GM15510 (cell line): ENCODE data around the gene TXN2.
A peak's percentile ranks its signal among the peaks of the same experiment; 100 is the strongest.

ENCODE experiments used
- POLR2A ChIP-seq: IDR thresholded peaks from 3 replicates; pipeline ENCODE4 v1.6.1; 2011; ENCODE audit warnings: borderline replicate concordance; ENCODE audit not compliant: insufficient read length; ENCODE audit errors: extremely low read depth

The TXN2 gene

DNA sequence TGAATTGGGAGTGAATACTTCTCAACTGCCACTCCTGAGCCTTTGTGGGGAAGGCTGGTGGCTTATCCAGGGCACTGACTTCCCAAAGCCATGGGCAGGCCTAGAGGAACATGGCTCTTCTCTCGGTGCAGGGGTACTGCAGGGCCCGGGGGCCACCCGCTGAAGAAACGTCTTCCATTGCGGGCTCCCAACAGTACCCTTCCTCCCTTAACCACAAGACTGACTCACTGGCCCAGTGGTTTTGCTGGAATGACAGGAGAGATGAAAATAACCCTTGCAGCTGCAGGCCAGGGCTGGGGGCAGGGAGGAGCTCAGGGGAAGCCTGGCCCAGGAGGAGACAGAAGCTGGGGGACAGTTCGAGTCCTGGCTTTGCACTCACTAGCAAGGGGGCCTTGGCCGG is 13.5 kb downstream of the TXN2 start:
- no peak for TF ChIP-seq POLR2A

GRCh38 chr22:36467042-36467810 is 14.2 kb downstream of the TXN2 start:
- no peak for TF ChIP-seq POLR2A

DNA sequence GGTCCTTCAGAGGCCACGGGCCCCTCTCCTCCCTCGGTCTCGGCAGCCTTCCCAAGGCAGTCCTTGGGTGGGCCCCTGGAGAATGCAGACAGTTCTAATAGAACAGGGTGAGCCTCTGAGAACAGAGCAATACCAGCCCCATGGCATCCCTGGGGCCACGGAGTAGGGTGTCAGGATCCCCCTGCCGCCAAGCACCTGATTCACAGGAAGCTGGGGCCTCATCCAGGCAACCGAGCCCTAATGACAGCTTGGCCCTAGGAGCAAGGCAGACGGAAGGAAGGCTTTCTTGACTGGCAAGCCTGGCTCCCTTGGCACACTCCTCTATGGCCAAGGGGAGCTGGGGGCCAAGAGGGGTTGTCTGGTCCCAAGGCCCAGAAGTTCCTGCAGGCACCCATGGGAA is 15.2 kb downstream of the TXN2 start:
- TF ChIP-seq POLR2A, result no peak

DNA sequence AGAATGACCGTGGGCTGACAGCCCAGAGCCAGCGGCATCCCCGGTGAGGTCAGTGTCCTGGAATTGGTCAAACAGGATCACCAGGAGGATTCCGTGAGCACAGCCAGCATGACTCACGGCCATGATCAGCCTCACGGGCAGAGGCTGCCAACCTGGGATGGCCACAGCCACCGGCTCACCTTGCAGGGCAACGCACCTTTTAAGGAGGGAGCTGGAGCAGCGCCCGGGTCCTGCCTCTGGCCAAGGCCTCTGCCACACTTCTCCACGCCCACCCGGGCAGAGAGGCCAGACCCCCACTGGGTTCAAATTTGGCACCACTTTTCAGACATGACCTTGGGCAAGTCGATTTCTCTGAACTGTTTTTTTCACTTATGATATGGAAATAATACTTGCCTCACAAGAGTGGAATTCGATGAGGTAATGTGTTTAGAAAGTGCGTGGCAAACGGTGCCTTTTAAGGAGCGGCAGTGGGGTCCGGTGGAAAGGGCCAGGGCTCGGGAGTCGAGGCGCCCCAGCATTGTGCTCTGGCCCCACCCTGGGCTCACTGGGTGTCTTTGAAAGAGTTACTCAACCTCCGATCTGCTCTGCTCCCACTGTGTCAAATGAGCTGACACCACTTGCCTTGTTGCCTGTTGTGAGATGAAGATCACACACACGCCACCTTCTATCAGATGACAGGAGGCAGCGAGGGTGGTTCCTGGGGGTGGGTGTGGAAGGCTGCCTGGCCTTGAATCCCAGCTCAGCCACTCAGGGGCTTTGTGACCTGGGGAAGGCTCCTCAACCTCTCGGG is 16.0 kb downstream of the TXN2 start:
- TF ChIP-seq POLR2A, result no peak

DNA sequence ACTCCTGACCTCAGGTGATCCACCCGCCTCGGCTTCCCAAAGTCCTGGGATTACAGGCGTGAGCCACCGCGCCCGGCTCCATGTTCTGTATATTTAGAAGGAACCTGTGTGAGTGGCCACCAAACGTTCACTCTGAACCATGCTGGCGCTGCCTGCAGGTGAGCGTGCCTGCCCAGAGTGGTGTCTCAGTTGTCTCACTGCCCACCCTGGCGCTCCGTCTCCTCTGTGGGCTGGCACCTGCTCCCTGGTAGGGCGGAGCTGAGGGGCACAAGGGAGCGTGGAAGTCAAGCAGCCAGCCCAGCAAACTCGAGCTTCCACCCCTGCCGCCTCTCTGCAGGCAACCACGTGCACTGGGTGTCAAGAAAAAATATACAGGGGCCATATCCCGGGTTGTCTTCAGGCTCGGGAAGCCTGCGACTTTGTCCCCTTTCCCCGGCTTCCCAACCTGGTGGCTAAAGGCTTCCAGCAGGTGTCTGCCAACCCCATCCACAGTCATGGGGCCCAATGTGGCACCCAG is 16.7 kb downstream of the TXN2 start:
- no peak for TF ChIP-seq POLR2A

- TF ChIP-seq POLR2A, result no peak
Observed at GRCh38 chr22:36463783-36464184, 17.7 kb downstream of the TXN2 start.

- no peak for TF ChIP-seq POLR2A
Observed at GRCh38 chr22:36461665-36462649, 19.5 kb downstream of the TXN2 start.

DNA sequence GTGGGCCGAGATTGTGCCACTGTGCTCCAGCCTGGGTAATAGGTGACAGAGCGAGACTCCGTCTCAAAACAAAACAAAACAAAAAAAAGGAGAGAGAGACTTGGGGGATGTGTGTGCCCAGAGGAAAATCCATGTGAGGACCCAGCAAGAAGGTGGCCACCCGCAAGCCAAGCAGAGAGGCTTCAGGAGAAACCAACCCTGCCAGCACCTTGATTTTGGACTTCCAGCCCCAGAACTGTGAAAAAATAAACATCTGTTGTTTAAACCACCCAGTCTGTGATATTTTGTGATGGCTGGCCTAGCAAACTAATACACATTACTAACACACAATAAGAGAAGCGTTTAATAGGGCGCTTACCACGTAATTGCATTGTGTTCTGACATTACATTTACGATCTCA is 21.2 kb downstream of the TXN2 start:
- TF ChIP-seq POLR2A, result no peak

- TF ChIP-seq POLR2A, result no peak
Observed at GRCh38 chr22:36457688-36458450, 23.6 kb downstream of the TXN2 start.

- no peak for TF ChIP-seq POLR2A
Observed at GRCh38 chr22:36456464-36456845, 25.0 kb downstream of the TXN2 start.

- no peak for TF ChIP-seq POLR2A
Observed at GRCh38 chr22:36455571-36456463, 25.6 kb downstream of the TXN2 start.

GRCh38 chr22:36454916-36455570 is 26.4 kb downstream of the TXN2 start:
- peak; percentile 70 for TF ChIP-seq POLR2A
